8988T (cell line): ENCODE measurements around the gene CIAO3.
"Not testable (repeated sequence)": the region's sequence is repeated elsewhere in the genome, so short reads cannot be mapped to it uniquely, and the experiment has no call there.

Source experiments
- DNase-seq: peaks from one replicate; pipeline ENCODE4 v3.0.0; 2011

CIAO3 gene

GRCh38 chr16:759110-759910 lies 18.5 kb upstream of the CIAO3 start:
- no peak for DNase-seq

GRCh38 chr16:756428-756827 lies 15.6 kb upstream of the CIAO3 start:
- DNase-seq, result no peak

GRCh38 chr16:754656-755055 lies 13.9 kb upstream of the CIAO3 start:
- DNase-seq, result no peak

DNA sequence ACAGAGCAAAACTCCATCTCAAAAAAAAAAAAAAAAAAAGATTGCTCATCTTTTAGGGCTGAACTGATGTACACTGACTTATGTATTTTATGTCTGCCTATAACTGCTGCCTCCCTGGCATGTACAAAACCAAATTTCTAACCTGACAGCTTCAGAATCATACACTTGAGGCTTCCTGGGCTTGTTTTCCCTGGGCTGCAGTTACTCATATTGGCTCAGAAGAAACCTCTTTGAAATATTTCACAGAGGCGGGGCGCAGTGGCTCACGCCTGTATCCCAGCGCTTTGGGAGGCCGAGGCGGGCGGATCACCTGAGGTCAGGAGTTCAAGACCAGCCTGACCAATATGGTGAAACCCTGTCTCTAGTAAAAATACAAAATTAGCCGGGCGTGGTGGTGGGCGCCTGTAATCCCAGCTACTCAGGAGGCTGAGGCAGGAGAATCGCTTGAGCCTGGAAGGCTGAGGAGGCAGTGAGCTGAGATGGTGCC lies 13.4 kb upstream of the CIAO3 start:
- not testable (repeated sequence) for DNase-seq

DNA sequence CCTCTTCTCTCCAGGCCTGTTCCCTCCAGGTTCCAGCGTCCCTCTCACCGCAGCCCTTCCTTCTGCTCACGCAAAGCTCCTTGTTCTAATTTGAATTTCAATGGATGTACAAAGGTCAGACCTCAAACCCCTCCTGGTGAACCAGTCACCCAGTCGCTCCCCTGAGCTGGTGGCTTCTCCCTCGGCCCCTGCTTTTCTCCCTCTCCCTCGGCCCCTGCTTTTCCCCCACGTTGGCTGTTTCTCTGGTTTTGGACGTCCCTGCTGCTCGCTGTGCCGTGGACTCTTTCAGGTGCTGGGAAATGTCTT lies 11.2 kb upstream of the CIAO3 start:
- no peak for DNase-seq

DNA sequence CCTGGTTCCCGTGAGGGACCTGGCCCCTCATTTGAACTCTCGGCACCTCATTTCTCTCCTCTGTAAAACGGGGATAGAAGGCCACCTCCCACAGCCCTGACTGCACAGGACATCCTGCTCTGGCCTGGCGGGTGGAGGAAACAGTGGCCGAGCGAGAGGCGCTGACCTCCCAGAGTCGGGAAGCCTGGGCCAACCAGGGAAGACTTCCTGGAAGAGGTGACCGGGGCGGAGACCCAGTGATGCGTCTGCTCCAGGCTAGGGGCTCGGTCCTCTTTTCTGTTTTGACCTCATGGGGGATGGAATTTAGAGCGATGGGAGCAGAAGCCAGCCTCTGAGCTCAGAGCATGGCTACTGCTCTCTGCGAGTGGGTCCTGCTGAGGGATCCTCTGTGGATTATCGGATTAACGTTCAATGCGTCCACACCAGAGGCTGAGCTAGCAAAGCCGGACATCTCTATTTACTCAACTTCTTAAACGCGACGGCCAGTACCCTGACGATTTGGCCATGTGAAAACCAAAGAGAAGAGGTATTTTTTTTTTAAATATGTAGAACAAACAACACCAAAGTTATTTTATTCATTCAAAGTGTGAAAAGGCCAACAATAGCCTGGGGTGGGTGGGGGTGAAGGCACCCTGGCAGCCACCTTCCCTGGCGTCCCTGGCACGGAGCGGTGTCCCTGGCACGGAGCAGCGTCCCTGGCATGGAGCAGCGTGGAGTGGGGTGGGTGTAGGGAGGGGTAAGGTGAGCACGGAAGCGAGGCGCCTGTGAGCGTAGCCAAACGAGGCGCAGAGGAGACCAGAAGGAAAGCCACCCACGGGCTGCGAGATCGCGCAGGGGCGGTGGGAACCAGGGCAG lies 10.6 kb upstream of the CIAO3 start:
- DNase-seq, result no peak

- no peak for DNase-seq
Observed at GRCh38 chr16:750485-750884, 9.7 kb upstream of the CIAO3 start.

DNA sequence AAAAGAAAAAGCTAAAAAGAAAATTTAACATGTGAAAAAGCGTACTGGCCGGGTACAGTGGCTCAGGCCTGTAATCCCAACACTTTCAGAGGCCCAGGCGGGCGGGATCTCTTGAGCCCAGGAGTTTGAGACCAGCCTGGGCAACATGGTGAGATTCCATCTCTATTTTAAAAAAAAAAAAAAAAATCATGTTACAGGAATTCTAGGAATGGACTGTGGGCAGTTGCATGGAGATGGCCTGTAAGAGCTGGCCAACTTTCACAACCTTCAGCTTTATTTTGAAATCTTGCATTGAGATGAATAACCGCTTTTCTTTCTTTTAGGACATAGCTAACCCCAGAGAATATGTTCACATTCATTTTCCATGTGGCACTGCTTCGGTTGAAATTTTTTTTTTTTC lies 8.2 kb upstream of the CIAO3 start:
- no peak for DNase-seq

DNA sequence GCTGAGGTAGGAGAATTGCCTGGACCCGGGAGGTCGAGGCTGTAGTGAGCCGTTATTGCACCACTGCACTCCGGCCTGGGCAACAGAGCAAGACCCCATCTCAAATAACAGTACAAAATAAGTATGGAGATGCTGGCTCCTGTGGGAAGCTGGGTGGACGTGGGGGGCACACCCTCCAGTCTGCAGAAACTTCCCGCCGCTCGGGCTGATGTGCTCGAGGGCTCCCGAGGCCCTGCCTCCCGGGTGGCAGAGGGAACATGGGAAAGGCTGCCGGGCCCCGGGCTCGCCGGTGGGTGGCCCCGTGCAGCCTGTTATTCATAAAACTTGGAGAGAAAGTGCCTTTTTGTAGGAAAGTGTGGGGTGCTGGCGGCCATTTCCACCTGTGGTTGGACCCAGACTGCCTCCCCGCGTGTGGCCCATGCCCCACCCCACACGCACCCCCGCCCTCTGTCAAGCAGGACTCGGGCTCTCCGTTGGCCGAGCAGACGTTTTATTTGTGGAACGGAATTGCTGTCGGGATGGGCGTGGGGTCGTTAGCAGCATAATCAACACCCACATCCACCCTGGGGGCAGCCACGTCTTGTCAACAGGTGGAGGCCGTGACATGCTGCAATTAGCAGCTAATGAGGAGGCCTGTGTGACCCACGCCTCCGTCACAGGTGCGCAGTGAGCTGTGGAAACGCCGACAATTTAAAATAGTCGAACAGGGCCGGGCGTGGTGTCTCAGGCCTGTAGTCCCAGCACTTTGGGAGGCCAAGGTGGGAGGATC lies 7.4 kb upstream of the CIAO3 start:
- no peak for DNase-seq

DNA sequence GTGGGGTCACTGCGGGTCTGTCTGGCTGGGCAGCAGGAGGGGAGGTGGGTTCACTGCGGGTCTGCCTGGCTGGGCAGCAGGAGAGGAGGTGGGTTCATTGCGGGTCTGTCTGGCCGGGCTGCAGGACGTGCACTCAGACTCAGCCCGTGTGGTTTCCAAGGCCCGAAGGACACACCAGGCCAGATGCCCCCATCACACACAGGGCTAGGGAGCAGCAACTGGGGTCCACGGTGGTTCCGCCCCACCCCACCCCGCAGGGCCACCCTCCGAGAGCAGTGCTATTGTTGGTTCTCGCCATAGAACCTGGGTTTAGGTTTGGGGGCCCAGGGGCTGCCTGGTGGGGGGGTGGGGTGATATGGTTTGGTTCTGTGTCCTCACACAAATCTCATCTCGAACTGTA lies 5.8 kb upstream of the CIAO3 start:
- no peak for DNase-seq

DNA sequence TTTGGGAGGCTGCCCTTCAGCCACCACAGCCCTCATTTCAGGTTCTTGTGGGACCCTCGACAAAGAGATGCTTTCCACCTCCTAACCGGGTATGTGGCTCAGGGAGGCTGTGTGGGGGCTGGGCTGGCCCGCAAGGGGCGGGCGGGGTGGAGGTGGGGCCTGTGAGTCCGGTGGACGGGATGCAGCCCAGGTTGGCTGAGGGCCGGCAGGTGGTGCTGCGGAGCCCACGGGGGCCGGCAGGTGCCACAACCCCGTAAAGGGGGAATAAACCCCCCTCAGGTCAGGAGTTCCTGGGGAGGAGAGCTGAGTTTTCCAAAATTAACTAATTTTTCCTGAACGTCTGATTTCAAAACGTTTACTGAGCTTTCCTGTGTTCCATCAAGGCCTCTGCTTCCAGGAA lies 4.9 kb upstream of the CIAO3 start:
- DNase-seq, result no peak

- no peak for DNase-seq
Observed at GRCh38 chr16:743794-744500, 3.1 kb upstream of the CIAO3 start.

GRCh38 chr16:742894-743293 lies 2.1 kb upstream of the CIAO3 start:
- not testable (repeated sequence) for DNase-seq

GRCh38 chr16:741986-742629 lies 1.3 kb upstream of the CIAO3 start:
- DNase-seq, result no peak

GRCh38 chr16:740459-740763 lies 386 bp downstream of the CIAO3 start:
- peak; percentile 15 for DNase-seq

DNA sequence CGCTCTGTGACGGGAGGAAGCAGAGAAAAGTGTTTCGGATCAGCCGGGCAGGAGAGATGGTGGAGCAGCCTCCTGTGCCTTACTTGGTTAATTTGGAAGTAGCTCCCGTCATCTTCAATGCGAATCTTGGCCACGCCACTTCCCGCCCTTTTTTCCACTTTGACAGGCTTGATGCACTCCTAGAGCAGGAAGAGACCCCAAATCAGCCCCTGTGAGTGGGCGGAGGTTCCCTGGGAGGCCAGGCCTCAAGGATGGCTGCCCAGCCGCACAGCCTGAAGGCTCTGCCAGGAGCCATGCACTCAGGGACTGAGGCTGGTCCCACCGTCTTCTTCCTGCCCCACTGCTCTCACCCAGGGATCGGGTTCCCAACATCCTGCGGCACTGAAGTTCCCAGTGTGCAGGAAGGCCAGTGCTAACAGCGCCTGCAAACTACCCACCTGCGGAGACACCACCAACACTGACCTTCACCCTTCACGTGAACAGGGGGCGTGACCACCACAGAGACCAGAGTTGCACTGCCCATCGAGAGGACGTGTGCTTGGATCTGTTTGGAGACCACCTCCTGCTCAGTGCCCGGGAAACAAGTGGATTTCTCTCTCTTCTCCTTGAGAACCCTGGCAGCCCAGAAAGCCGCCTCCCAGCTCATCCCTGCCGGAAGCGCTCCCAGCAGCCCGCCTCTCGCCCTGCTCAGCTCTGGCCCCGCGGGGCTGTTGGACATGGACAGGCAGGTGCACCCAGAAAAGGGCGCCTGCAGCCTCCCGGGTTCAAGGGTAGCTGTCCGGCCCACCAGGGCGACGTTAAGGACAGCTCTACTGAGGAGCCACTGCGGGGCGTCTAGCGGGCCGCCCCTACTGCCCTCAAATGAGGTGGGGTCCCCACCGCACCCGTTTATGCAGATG lies 988 bp downstream of the CIAO3 start:
- peak; percentile 24 for DNase-seq

DNA sequence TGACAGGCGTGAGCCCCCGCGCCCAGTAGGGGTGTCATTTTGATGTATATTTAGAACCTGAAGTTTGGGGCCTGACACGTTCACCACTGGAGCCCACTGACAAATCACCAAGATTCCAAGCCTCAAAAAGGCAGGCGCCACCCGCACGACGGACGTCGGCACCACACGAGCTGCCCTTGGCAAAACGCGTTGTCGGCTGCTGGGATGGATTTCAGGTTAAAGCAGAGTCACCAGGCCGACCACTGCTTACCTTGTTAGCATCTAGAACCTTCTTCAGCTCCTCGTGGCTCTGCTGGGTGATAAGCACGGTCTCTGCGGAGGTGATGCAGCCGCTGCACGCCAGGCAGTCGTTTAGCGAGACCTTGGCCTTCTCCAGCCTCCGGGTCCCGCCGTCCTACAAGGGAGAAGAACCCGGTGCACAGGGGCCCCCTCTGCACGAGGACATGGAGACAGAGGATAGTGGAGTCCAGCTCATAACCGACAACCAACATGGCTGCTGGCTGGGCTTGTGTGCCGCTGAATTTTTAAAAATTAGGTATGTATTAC lies 3.8 kb downstream of the CIAO3 start:
- peak; percentile 1 for DNase-seq

- DNase-seq, result peak; percentile 1
Observed at GRCh38 chr16:735982-736453, 4.8 kb downstream of the CIAO3 start.

GRCh38 chr16:734981-735881 lies 5.6 kb downstream of the CIAO3 start:
- peak; percentile 4 for DNase-seq
